ENCODE results near the gene TREH.
"Not testable (repeated sequence)": the region's sequence is repeated elsewhere in the genome, so short reads cannot be mapped to it uniquely, and the experiment has no call there.

The TREH gene, protein sequence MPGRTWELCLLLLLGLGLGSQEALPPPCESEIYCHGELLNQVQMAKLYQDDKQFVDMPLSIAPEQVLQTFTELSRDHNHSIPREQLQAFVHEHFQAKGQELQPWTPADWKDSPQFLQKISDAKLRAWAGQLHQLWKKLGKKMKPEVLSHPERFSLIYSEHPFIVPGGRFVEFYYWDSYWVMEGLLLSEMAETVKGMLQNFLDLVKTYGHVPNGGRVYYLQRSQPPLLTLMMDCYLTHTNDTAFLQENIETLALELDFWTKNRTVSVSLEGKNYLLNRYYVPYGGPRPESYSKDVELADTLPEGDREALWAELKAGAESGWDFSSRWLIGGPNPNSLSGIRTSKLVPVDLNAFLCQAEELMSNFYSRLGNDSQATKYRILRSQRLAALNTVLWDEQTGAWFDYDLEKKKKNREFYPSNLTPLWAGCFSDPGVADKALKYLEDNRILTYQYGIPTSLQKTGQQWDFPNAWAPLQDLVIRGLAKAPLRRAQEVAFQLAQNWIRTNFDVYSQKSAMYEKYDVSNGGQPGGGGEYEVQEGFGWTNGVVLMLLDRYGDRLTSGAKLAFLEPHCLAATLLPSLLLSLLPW

DNA sequence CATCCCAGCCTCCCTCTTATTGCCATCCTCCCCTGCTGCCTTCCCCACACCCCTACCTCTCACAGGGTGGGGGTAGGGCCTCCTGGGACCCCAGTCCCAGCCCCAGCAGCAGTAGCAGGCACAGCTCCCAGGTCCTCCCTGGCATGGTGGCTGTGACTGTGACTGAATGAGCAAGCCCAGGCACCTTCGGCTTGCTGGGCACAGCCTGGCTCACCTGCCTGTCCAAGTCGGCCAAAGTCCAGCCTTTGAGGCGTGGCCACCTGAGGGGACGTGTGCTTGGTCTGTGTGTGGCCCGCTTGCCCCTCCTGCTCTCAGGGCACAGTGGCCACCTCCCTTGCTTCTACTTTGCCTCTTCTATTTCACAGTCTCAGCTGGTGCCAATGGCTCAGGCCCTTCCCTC, at the start of gene TREH:
Gene TREH, minus strand, starts transcription at position 168 of the 400 bp plus-strand sequence. Its CDS starts 23 bp downstream, at position 145.
- TF ChIP-seq, protein P1, sequence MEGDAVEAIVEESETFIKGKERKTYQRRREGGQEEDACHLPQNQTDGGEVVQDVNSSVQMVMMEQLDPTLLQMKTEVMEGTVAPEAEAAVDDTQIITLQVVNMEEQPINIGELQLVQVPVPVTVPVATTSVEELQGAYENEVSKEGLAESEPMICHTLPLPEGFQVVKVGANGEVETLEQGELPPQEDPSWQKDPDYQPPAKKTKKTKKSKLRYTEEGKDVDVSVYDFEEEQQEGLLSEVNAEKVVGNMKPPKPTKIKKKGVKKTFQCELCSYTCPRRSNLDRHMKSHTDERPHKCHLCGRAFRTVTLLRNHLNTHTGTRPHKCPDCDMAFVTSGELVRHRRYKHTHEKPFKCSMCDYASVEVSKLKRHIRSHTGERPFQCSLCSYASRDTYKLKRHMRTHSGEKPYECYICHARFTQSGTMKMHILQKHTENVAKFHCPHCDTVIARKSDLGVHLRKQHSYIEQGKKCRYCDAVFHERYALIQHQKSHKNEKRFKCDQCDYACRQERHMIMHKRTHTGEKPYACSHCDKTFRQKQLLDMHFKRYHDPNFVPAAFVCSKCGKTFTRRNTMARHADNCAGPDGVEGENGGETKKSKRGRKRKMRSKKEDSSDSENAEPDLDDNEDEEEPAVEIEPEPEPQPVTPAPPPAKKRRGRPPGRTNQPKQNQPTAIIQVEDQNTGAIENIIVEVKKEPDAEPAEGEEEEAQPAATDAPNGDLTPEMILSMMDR (conservative IDR thresholded peaks at IDR 0.05; ENCODE audit: control insufficient read depth, insufficient read depth, low read depth, low read length) = no peak
- no peak within 1 kb of the TSS for H3K4me3 ChIP-seq (ENCODE audit: control insufficient read depth, low read depth, low read length)
- DNase-seq (ENCODE audit: low read depth) = no peak

DNA sequence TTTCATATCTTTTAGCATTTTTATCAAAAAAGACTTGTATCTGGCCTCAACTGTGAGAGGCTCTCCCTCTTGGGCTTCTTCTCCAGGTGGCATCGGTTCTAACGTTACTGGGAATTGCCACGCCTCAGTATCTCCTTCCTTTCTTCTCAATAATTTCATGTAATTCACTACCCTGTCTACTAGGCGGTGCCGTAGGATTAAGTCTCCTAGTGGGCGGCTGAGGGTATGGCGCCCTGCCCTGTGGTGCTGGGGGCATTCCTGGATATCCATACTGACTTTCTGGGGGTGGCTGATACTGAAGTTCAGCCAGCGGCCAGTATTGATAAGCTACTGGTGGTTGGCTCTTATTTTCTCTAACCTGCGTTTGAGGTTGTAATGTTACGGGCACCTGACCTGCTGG, 48.7 kb upstream of the TREH start:
- not testable (repeated sequence) for H3K4me3 ChIP-seq (ENCODE audit: control insufficient read depth, low read depth, low read length); DNase-seq (ENCODE audit: low read depth)

DNA sequence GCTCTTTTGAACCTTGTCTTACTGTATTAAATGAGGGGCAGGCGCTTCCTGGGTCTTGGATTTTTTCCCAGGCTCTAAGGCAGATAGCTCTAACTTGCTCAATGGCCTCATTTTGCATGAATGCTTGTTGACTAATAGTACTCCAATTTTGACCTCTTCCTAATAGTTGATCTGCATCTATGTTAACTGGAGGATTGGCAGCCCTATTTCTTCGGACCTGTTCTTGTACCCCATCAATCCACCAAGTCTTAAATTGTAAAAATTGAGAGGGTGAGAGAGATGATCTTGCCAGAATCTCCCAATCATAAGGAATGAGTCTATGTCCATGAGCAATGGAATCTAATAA, 48.2 kb upstream of the TREH start:
- DNase-seq (ENCODE audit: low read depth); H3K4me3 ChIP-seq (ENCODE audit: control insufficient read depth, low read depth, low read length): not testable (repeated sequence)

DNA sequence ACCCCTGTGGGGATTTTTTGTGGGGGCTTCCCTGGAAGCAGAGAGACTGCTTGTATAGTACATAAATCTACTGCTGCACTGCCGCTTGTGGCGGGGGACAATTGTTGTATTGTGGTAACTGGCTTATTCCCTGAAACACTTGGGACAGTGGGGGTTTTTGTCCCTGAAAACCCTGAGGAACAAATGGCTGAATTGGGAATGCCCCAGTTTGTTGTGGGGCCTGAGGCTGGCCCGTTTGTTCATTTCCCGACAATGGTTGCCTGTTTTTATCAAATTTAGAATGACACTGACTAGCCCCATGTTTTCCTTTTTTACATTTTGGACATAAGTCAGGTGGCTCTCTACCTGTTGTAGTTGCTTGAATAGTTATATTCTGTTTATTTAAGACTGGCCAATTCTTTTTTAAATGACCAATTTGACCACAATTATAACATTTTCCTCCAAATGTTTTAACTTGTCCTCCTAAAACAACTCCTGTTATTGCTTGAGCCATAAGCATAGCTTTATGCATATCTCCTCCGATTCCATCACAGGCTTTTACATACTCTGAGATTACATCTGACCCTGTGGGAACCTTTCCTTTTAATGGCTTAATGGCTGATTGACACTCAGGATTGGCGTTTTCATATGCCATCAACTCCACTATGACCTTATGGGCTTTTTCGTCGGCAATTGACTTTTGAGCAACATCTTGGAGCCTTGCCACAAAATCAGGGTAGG, 47.7 kb upstream of the TREH start:
- not testable (repeated sequence) for H3K4me3 ChIP-seq (ENCODE audit: control insufficient read depth, low read depth, low read length); DNase-seq (ENCODE audit: low read depth)

DNA sequence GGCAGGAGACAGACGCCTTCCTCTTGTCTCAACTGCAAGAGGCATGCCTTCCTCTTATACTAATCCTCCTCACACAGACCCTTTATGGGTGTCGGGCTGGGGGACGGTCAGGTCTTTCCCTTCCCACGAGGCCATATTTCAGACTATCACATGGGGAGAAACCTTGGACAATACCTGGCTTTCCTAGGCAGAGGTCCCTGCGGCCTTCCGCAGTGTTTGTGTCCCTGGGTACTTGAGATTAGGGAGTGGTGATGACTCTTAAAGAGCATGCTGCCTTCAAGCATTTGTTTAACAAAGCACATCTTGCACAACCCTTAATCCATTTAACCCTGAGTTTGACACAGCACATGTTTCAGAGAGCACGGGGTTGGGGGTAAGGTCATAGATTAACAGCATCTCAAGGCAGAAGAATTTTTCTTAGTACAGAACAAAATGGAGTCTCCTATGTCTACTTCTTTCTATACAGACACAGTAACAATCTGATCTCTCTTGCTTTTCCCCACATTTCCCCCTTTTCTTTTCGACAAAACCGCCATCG, 42.1 kb upstream of the TREH start:
- H3K4me3 ChIP-seq (ENCODE audit: control insufficient read depth, low read depth, low read length); DNase-seq (ENCODE audit: low read depth): not testable (repeated sequence)

DNA sequence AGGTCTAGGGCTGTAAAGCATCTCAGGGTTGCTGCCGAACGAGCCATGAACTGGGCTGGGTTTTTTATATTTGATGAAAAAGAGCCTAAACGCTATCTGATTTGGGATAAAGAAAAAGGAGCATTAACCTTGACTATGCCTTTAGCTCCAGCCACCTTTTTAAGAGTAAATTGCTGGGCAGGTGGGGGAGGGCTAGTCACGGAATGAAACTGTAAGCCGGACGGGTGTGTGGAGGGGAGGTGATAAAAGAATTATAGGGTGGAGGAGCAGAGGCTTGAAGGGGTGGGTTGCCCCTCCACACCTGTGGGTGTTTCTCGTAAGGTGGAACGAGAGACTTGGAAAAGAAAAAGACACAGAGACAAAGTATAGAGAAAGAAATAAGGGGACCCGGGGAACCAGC, 41.3 kb upstream of the TREH start:
- not testable (repeated sequence) for DNase-seq (ENCODE audit: low read depth)

DNA sequence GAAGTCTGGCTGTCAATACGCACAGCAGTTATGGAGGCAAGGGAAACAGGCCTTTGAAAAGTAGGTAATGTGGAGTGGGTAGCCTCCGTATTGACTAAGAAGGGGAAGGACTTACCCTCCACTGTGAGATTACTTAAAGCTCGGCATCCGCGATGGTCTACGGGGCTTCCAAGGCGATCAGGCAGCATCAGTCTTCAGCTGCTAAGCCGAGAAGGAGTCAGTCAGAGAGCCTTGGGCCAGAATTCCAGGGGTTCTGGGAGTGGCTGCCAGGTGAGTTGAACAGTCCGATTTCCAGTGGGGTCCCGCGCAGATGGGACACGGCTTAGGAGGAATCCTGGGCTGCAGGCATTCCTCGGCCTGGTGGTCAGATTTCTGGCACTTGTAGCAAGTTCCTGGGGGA, 40.6 kb upstream of the TREH start:
- DNase-seq (ENCODE audit: low read depth); H3K4me3 ChIP-seq (ENCODE audit: control insufficient read depth, low read depth, low read length): not testable (repeated sequence)

More for the DNA sequence above, 41.3 kb upstream of the TREH start:
- H3K4me3 ChIP-seq (ENCODE audit: control insufficient read depth, low read depth, low read length) = not testable (repeated sequence)

DNA sequence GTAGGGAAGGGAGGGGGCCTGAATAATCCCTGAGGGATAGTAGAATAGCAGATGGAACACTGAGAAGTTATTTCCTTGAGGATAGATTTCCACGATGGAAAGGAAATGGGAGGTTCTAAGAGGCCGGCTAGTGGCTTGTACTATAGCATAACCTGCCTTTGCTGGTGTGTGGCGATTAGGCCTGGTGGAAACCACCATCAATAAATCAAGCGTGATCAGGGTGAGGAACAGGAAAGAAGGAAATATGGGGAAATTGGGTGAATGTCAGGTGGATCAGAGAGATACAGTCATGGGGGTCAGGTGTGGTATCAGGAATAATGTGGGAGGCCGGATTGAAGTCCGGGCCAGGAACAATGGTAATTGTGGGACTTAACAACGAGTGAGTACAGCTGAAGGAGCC, 39.1 kb upstream of the TREH start:
- DNase-seq (ENCODE audit: low read depth); H3K4me3 ChIP-seq (ENCODE audit: control insufficient read depth, low read depth, low read length): not testable (repeated sequence)

DNA sequence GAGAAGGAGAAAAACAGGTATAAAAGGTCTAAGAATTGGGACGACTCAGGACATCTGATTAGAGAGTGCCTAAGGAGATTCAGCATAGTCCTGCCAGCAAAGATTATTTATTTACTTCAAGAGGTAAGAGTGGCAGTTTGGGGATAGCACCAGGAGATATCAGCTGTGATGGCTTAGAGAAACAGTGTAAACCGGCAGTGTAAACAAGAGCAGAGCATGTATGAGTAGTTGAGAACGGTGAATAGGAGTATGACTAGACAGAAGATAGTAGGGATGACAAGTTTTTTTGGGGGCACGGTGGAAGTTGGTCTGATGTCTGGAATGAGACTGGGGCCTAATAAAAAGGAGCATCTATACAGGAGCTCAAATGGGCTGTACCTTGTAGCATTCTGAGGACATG, 38.3 kb upstream of the TREH start:
- not testable (repeated sequence) for DNase-seq (ENCODE audit: low read depth); H3K4me3 ChIP-seq (ENCODE audit: control insufficient read depth, low read depth, low read length)

DNA sequence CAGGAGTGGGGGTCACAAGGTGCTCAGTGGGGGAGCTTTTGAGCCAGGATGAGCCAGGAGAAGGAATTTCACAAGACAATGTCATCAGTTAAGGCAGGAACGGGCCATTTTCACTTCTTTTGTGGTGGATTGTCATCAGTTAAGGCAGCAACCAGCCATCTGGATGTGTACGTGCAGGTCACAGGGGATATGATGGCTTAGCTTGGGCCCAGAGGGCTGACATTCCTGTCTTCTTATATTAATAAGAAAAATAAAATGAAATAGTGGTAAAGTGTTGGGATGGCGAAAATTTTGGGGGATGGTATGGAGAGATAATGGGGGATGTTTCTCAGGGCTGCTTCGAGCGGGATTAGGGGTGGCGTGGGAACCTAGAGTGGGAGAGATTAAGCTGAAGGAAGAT, 37.8 kb upstream of the TREH start:
- DNase-seq (ENCODE audit: low read depth); H3K4me3 ChIP-seq (ENCODE audit: control insufficient read depth, low read depth, low read length): not testable (repeated sequence)

DNA sequence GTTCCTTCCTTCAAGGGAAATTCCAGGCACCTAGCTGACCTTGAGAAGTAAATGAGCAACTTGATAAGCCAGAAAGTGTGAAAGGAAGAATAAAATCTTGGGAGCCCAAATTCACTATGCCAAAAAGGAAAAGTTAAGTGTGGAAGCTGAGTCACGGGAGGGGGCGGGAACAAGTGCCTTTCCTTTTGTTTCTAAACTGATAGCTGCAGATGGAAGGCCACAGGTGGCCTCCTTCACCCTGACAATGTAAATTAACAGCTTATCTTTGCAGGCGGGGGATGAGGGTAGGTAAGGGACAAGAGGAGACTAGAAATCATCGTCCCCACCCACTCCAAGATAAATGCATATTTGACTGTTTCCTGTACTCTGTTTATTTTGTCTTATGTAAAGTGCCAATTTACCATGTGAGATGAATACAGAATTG, 36.4 kb upstream of the TREH start:
- no peak overlapping the region for H3K4me3 ChIP-seq (ENCODE audit: control insufficient read depth, low read depth, low read length)
- DNase-seq (ENCODE audit: low read depth) = no peak
- TF ChIP-seq, protein P1 (conservative IDR thresholded peaks at IDR 0.05; ENCODE audit: control insufficient read depth, insufficient read depth, low read depth, low read length) = no peak
